Prostate gland (tissue), 2 donors: Measurements from ENCODE around the gene LACTBL1. TPM values are rescaled to one million over a fixed set of nuclear protein-coding genes. Genes with fewer than 3 reads are reported as not detected.

ENCODE experiments used
- DNase-seq: peaks from one replicate; pipeline ENCODE4 v3.0.0-alpha.2; 2019; ENCODE audit warnings: low spot score
- H3K27ac ChIP-seq, 2 donors: fragments of 200-600 bp; sonication (generic); 2 replicates each; pipeline ENCODE4 v1.5.1; 2017 to 2019
- H3K27me3 ChIP-seq: fragments of 200-600 bp; sonication (generic); replicated peaks from 2 replicates; pipeline ENCODE4 v1.5.1; 2019; ENCODE audit not compliant: insufficient read depth
- H3K36me3 ChIP-seq, 2 donors: fragments of 200-600 bp; sonication (generic); 1 replicate in 1 of 2; 2 replicates in 1 of 2; pipeline versions ENCODE4 v1.5.1 to v1.8.1; 2017 to 2019
- H3K4me1 ChIP-seq: fragments of 200-600 bp; sonication (generic); replicated peaks from 2 replicates; pipeline ENCODE4 v1.5.1; 2019
- H3K4me3 ChIP-seq, 2 donors: fragments of 200-600 bp; sonication (generic); 2 replicates each; pipeline ENCODE4 v1.5.1; 2017 to 2019
- H3K9me3 ChIP-seq: fragments of 200-600 bp; sonication (generic); 2 replicates; pipeline ENCODE4 v1.5.1; 2017
- CTCF ChIP-seq, 4 experiments: fragments of 200-600 bp in 2 of 4; fragments of 450-650 bp in 2 of 4; sonication (generic) in 2 of 4; IDR thresholded peaks; 1 replicate in 3 of 4; 2 replicates in 1 of 4; pipeline ENCODE4 v1.5.1; 2016 to 2019; ENCODE audit warnings: antibody characterized with exemption in 4 of 4, mild to moderate bottlenecking in 2 of 4, moderate library complexity in 2 of 4
- POLR2A ChIP-seq: fragments of 450-650 bp; IDR thresholded peaks from one replicate; pipeline ENCODE4 v1.6.1; 2016; ENCODE audit warnings: antibody characterized with exemption, mild to moderate bottlenecking
- POLR2AphosphoS5 ChIP-seq: sonication (generic); formaldehyde crosslinking; IDR thresholded peaks from one replicate; pipeline ENCODE4 v1.6.1; 2017; ENCODE audit warnings: antibody characterized with exemption
- WGBS: methylation state at CpG from one replicate; pipeline ENCODE4 v1.1.5; 2018; 5-methylcytosine and 5-hydroxymethylcytosine counted together
- intact Hi-C: fragments of 100-400 bp; cut with DNase I; formaldehyde crosslinking; loops from one replicate; pipeline ENCODE4 v1.14.2; 2022
- total RNA-seq, 2 donors: library from RNA; depleted of rRNA; stranded (reverse); fragments of >200 nt; gene quantifications; one replicate each; pipeline ENCODE4 v1.1.0, GENCODE V29; 2016

Gene LACTBL1, protein sequence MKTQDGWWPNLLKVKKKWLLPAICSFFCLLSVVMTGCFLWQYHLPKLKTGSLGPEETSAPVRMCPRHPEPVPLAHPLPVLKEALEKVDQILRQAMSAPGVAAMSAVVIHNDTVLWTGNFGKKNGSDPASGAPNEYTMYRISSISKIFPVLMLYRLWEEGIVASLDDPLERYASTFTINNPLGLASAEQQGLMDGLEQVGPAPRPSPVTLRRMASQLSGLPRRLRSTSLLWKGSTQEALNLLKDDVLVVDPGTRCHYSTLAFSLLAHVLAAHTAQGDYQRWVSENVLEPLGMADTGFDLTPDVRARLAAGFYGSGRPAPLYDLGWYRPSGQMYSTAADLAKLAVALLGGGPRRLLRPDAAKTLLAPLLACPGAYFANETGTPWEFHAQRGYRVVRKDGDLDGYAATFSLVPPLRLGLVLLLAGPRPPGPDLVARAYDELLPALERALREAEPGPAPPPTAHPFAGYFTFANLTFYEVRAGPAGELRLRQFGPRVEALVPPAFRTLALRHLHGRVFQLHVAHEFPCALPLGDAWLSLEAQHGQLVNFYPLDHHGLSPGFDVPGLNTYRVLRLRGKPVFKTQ
- total RNA-seq, result not detected

DNA sequence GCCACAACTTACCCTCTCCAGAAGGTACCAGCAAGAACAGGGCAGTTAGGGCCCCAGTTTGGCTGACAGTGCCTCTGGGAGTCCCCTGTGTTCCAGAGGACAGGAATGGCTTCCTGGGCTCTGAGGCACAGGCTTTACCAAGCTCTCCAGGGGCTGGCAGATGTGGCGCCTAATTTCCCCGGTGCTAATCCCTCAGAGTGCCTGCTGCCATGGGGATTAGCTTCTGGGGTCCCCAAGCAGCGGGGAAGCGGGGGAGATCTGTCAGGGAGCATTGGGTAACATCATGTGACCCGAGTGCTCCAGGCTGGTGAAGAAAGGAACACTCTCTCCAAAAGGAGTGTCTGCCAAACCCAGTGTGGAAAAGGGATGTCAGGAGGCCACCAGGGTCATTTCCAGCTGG lies at the start of gene LACTBL1:
LACTBL1 (minus strand) TSS at position 107 of the 400 bp plus-strand sequence. CDS start 550 bp downstream, outside the sequence.
- H3K4me3 ChIP-seq, result no peak within 1 kb of the TSS
- intact Hi-C loops, result loop anchor here (10.0 kb wide), 1 partner anchor 212 kb away; no protein-coding TSS in a partner anchor
- H3K9me3 ChIP-seq, result no peaks in the 10 kb centered on the region
- H3K4me1 ChIP-seq, result no peaks in the 10 kb centered on the region
- no peak for DNase-seq
- WGBS, result 85% methylated on average over 5 of the region's 5 CpGs
- H3K27ac ChIP-seq, result no peak within 1 kb of the TSS
- TF ChIP-seq POLR2AphosphoS5, result no peak
- no peaks in the 10 kb centered on the region for H3K27me3 ChIP-seq
- H3K36me3 ChIP-seq, result no peaks in the 10 kb centered on the region

DNA sequence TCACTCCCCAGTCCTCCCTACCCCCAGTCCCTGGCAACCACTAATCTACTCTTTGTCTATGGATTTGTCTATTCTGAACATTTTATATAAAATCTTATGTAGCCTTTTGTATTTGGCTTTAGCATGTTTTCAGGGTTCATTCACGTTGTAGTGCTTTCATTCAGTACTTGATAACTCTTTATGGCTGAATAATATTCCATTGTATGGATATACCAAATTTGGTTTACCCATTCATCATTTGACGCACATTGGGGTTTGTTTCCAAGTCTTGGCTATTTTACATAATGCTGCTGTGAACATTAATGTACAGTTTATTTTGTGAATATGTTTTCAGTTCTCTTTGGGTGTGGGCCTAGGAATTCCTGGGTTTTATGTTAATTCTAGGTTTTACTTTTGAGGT lies 49.2 kb upstream of the LACTBL1 start:
- DNase-seq, result no peak
- 88% methylated on average over 2 of the region's 2 CpGs for WGBS
- TF ChIP-seq CTCF (IDR thresholded peaks at IDR 0.05), result no peak
- no peak for TF ChIP-seq POLR2A
- TF ChIP-seq POLR2AphosphoS5, result no peak
- Histone ChIP-seq H3K4me1 (no peaks in the 10 kb centered on the region), H3K36me3 (no peaks in the 10 kb centered on the region), H3K9me3 (no peaks in the 10 kb centered on the region), H3K4me3 (no peak overlapping the region), H3K27ac (no peak overlapping the region), H3K27me3 (no peaks in the 10 kb centered on the region)
- intact Hi-C loops, result no loop called here

GRCh38 chr1:23020706-23021405 lies 48.2 kb upstream of the LACTBL1 start:
- Histone ChIP-seq H3K4me1 (no peaks in the 10 kb centered on the region), H3K4me3 (peak overlapping the region; percentile 92 to 95), H3K27me3 (no peaks in the 10 kb centered on the region), H3K36me3 (no peaks in the 10 kb centered on the region), H3K9me3 (no peaks in the 10 kb centered on the region), H3K27ac (peak overlapping the region in 1 of 2 donors; percentile 88)
- intact Hi-C loops, result no loop called here
- TF ChIP-seq POLR2AphosphoS5 (no peak), POLR2A (no peak), CTCF (IDR thresholded peaks at IDR 0.05) (no peak)
- 32% methylated on average over 7 of the region's 7 CpGs for WGBS
- DNase-seq, result no peak

GRCh38 chr1:23019863-23020625 lies 47.4 kb upstream of the LACTBL1 start:
- peak; percentile 15 for DNase-seq
- Histone ChIP-seq H3K36me3 (no peaks in the 10 kb centered on the region), H3K27ac (peak overlapping the region; percentile 88 to 92), H3K4me3 (peak overlapping the region; percentile 92 to 95), H3K9me3 (no peaks in the 10 kb centered on the region), H3K4me1 (no peaks in the 10 kb centered on the region), H3K27me3 (no peaks in the 10 kb centered on the region)
- 0% methylated on average over 42 of the region's 42 CpGs for WGBS
- TF ChIP-seq POLR2AphosphoS5 (no peak), CTCF (IDR thresholded peaks at IDR 0.05) (no peak), POLR2A (no peak)
- intact Hi-C loops, result no loop called here
